ENCODE results near the gene IL2RA.
"Not testable (repeated sequence)": the region's sequence is repeated elsewhere in the genome, so short reads cannot be mapped to it uniquely, and the experiment has no call there.

Gene IL2RA

GRCh38 chr10:5976512-5977470, 85.4 kb downstream of the IL2RA start:
- no peak for DNase-seq

- no peak for DNase-seq
Measured at GRCh38 chr10:5975641-5976473, 86.3 kb downstream of the IL2RA start.

- no peak for DNase-seq
Measured at GRCh38 chr10:5973069-5973468, 89.1 kb downstream of the IL2RA start.

- DNase-seq: no peak
Measured at GRCh38 chr10:5971886-5972285, 90.3 kb downstream of the IL2RA start.

GRCh38 chr10:5971315-5971832, 90.8 kb downstream of the IL2RA start:
- DNase-seq: no peak

GRCh38 chr10:5970527-5970926, 91.6 kb downstream of the IL2RA start:
- DNase-seq: no peak

- no peak for DNase-seq
Measured at GRCh38 chr10:5970066-5970465, 92.1 kb downstream of the IL2RA start.

- no peak for DNase-seq
Measured at GRCh38 chr10:5968681-5969453, 93.3 kb downstream of the IL2RA start.

- DNase-seq: no peak
Measured at GRCh38 chr10:5968037-5968680, 94.0 kb downstream of the IL2RA start.

- DNase-seq: no peak
Measured at GRCh38 chr10:5965266-5965665, 96.9 kb downstream of the IL2RA start.

GRCh38 chr10:5964736-5965135, 97.4 kb downstream of the IL2RA start:
- no peak for DNase-seq

- DNase-seq: no peak
Measured at GRCh38 chr10:5963591-5963990, 98.6 kb downstream of the IL2RA start.

GRCh38 chr10:5963071-5963470, 99.1 kb downstream of the IL2RA start:
- no peak for DNase-seq

- DNase-seq: not testable (repeated sequence)
Measured at GRCh38 chr10:5962358-5962940, 99.7 kb downstream of the IL2RA start.

- DNase-seq: no peak
Measured at GRCh38 chr10:5961405-5962100, 100.6 kb downstream of the IL2RA start.

GRCh38 chr10:5960973-5961275, 101.2 kb downstream of the IL2RA start:
- not testable (repeated sequence) for DNase-seq

All from NCI-H69 (cell line).